Heart left ventricle (tissue), 16 donors: ENCODE measurements around the gene FAM240A. TPM values are rescaled to one million over a fixed set of nuclear protein-coding genes. Genes with fewer than 3 reads are reported as not detected.
"Not testable (repeated sequence)": the region's sequence is repeated elsewhere in the genome, so short reads cannot be mapped to it uniquely, and the experiment has no call there.

Source experiments
- ATAC-seq, 4 donors: fragments of 200-7000 bp; cut with Tn5 transposase; one replicate each; pipeline ENCODE4 v1.9.1; 2020 to 2022; ENCODE audit warnings: moderate library complexity in 4 of 4, mild to moderate bottlenecking in 3 of 4, moderate number of reproducible peaks in 1 of 4
- DNase-seq, 5 donors: peaks; one replicate each; pipeline ENCODE4 v3.0.0-alpha.2; 2020
- H3K27ac ChIP-seq, 12 donors: fragments of 200-600 bp; sonication (generic) in 4 of 12; one replicate each; pipeline versions ENCODE4 v1.5.0 to v1.8.0; 2016 to 2022; ENCODE audit warnings: mild to moderate bottlenecking in 2 of 12
- H3K27me3 ChIP-seq, 9 donors: fragments of 200-600 bp; sonication (generic) in 2 of 9; one replicate each; pipeline versions ENCODE4 v1.5.1 to v1.8.0; 2016 to 2022; ENCODE audit warnings: mild to moderate bottlenecking in 3 of 9
- H3K36me3 ChIP-seq, 9 donors: fragments of 200-600 bp; sonication (generic) in 2 of 9; one replicate each; pipeline versions ENCODE4 v1.5.0 to v1.8.0; 2018 to 2022; ENCODE audit warnings: mild to moderate bottlenecking in 2 of 9
- H3K4me1 ChIP-seq, 12 donors: fragments of 200-600 bp; sonication (generic) in 4 of 12; one replicate each; pipeline versions ENCODE4 v1.5.0 to v1.8.0; 2016 to 2022; ENCODE audit warnings: mild to moderate bottlenecking in 3 of 12
- H3K4me3 ChIP-seq, 12 donors: fragments of 200-600 bp; sonication (generic) in 4 of 12; one replicate each; pipeline versions ENCODE4 v1.5.0 to v1.8.0; 2017 to 2022; ENCODE audit warnings: mild to moderate bottlenecking in 9 of 12, moderate library complexity in 4 of 12
- H3K9me3 ChIP-seq, 12 donors: fragments of 200-600 bp; sonication (generic) in 4 of 12; one replicate each; pipeline versions ENCODE4 v1.5.0 to v1.8.0; 2016 to 2022; ENCODE audit warnings: mild to moderate bottlenecking in 1 of 12
- CTCF ChIP-seq, 12 donors: fragments of 200-600 bp; sonication (generic) in 4 of 12; IDR thresholded peaks; one replicate each; pipeline versions ENCODE4 v1.5.0 to v1.8.0; 2018 to 2022; ENCODE audit warnings: antibody characterized with exemption in 12 of 12, mild to moderate bottlenecking in 5 of 12
- POLR2A ChIP-seq, 2 donors: fragments of 450-650 bp; IDR thresholded peaks; one replicate each; pipeline ENCODE4 v1.6.1; 2017; ENCODE audit warnings: antibody characterized with exemption in 2 of 2, mild to moderate bottlenecking in 2 of 2, moderate library complexity in 2 of 2
- WGBS, 4 donors: extraction: QIAGEN DNeasy Blood & Tissue Kit in 2 of 4; methylation state at CpG; one replicate each; pipeline versions ENCODE4 v1.1.5 to v1.1.7; 2013 to 2018; 5-methylcytosine and 5-hydroxymethylcytosine counted together
- intact Hi-C, 10 donors: fragments of 100-400 bp; cut with DNase I; formaldehyde crosslinking; loops; one replicate each; pipeline versions ENCODE4 v1.11.1 to v1.14.2; 2022
- polyA plus RNA-seq, 2 donors: library from polyadenylated mRNA; stranded (reverse); fragments of 200-250 nt; gene quantifications; one replicate each; pipeline ENCODE4 v1.2.3, GENCODE V29; 2013
- total RNA-seq, 9 donors: library from RNA; depleted of rRNA in 2 of 9; stranded (reverse); fragments of >200 nt in 2 of 9; fragmentation: NEBNext Ultra II Directional in 3 of 9; extraction: Animal tissue kit (Norgen Biotek cat#: 25700) in 3 of 9; gene quantifications; one replicate each; pipeline versions ENCODE4 v1.1.0 to v1.2.4, GENCODE V29; 2016 to 2023
- donor health status: ischemic (EF 13 %, LVEDD 7.1; RV severe dilation, severe dysfunction).
- donor health status: healthy with polysubstance abuse.
- donor health status: DM: no; HTN: yes; CAD: no.
- donor health status: DM: no; HTN: no; CAD: no.
- donor health status: ischemic (EF 25% LVEDD 6.9; RV normal size, moderate dysfunction).
- donor health status: ischemic (EF 25% LVEDD 5.7; RV mildly dilated, moderate dysfunction).
- donor health status: healthy.
- donor health status: DM: yes; HTN: yes; CAD: no.
- donor health status: ischemic (EF 35%, LVEDD 5.7; RV mildly dilated, moderate dysfunction).
- donor health status: nonischemic (EF 11% LVEDD 7.7; RV severe dilation, severe dysfunction).
- donor health status: DM: yes; HTN: yes; CAD: no.
- donor health status: PGD.
- donor health status: ischemic (EF 29% LVEDD 5.4; RV normal size, mild dysfunction).
- donor health status: nonischemic (EF 23%, LVEDD 6.1; RV moderate dilation, normal function).

The FAM240A gene
- total and polyA plus RNA-seq, 11 donors = not detected

GRCh38 chr3:46584598-46585467 is 27.5 kb upstream of the FAM240A start:
- DNase-seq (no peak), ATAC-seq (no peak)
- intact Hi-C loops = loop anchor here in 1 of 10 donors (5.0 kb wide), 1 partner anchor 32 kb away; no protein-coding TSS in a partner anchor
- no peaks in the 10 kb centered on the region for H3K36me3 ChIP-seq
- H3K9me3 ChIP-seq = no peaks in the 10 kb centered on the region
- TF ChIP-seq POLR2A (IDR thresholded peaks at IDR 0.05) (no peak), CTCF (IDR thresholded peaks at IDR 0.05) (no peak)
- 84 to 96% (median 94%) methylated on average over 7 of the region's 7 CpGs for WGBS, 4 donors
- H3K27ac ChIP-seq = no peak overlapping the region
- no peaks in the 10 kb centered on the region for H3K4me1 ChIP-seq
- no peak overlapping the region for H3K4me3 ChIP-seq
- no peaks in the 10 kb centered on the region for H3K27me3 ChIP-seq

- no peaks in the 10 kb centered on the region for H3K36me3 ChIP-seq
- intact Hi-C loops = no loop called here
- no peaks in the 10 kb centered on the region for H3K9me3 ChIP-seq
- no peak overlapping the region for H3K27ac ChIP-seq
- ATAC-seq (no peak), DNase-seq (no peak)
- no peaks in the 10 kb centered on the region for H3K4me1 ChIP-seq
- TF ChIP-seq POLR2A (IDR thresholded peaks at IDR 0.05) (no peak), CTCF (IDR thresholded peaks at IDR 0.05) (no peak)
- 88 to 93% (median 91%) methylated on average over 5 of the region's 5 CpGs for WGBS, 4 donors
- no peak overlapping the region for H3K4me3 ChIP-seq
- H3K27me3 ChIP-seq = no peaks in the 10 kb centered on the region
Measured at GRCh38 chr3:46585799-46586693, 26.3 kb upstream of the FAM240A start.

GRCh38 chr3:46586738-46587246 is 25.5 kb upstream of the FAM240A start:
- H3K36me3 ChIP-seq = no peaks in the 10 kb centered on the region
- no peak overlapping the region for H3K4me3 ChIP-seq
- no peaks in the 10 kb centered on the region for H3K4me1 ChIP-seq
- peaks cover 0 to 2% (median 0%) of the 10 kb centered on the region in 12 donors for H3K9me3 ChIP-seq
- no peak for TF ChIP-seq CTCF (IDR thresholded peaks at IDR 0.05)
- TF ChIP-seq POLR2A (IDR thresholded peaks at IDR 0.05) = no peak
- DNase-seq (no peak), ATAC-seq (no peak)
- H3K27me3 ChIP-seq = no peaks in the 10 kb centered on the region
- intact Hi-C loops = no loop called here
- no peak overlapping the region for H3K27ac ChIP-seq
- WGBS, 4 donors = 83 to 93% (median 92%) methylated on average over 6 of the region's 6 CpGs

GRCh38 chr3:46587268-46587667 is 25.1 kb upstream of the FAM240A start:
- intact Hi-C loops, DNase-seq, H3K4me1 ChIP-seq, H3K9me3 ChIP-seq, H3K27me3 ChIP-seq, ATAC-seq, H3K27ac ChIP-seq, H3K4me3 ChIP-seq, H3K36me3 ChIP-seq: not testable (repeated sequence)
- 47 to 77% (median 56%) methylated on average over 2 to 3 of the region's 3 CpGs for WGBS, 4 donors
